Esophagus muscularis mucosa (tissue), 4 donors: Measurements from ENCODE around the gene LIPT2. TPM values are rescaled to one million over a fixed set of nuclear protein-coding genes. Genes with fewer than 3 reads are reported as not detected.
A peak's percentile ranks its signal among the peaks of the same experiment; 100 is the strongest.

Experiments used
- DNase-seq: peaks from one replicate; pipeline ENCODE4 v3.0.0-alpha.2; 2017; ENCODE audit errors: extremely low spot score
- H3K27ac ChIP-seq, 4 donors: fragments of 200-600 bp; sonication (generic); replicated peaks in 1 of 4; 1 replicate in 3 of 4; 2 replicates in 1 of 4; pipeline ENCODE4 v1.5.1; 2016 to 2019; ENCODE audit warnings: mild to moderate bottlenecking in 1 of 4
- H3K27me3 ChIP-seq, 4 donors: fragments of 200-600 bp; sonication (generic); one replicate each; pipeline versions ENCODE4 v1.5.1 to v1.6.0; 2016 to 2019
- H3K36me3 ChIP-seq, 4 donors: fragments of 200-600 bp; sonication (generic); one replicate each; pipeline ENCODE4 v1.5.1; 2016 to 2019
- H3K4me1 ChIP-seq, 4 donors: fragments of 200-600 bp; sonication (generic); one replicate each; pipeline ENCODE4 v1.5.1; 2016 to 2019
- H3K4me3 ChIP-seq, 4 donors: fragments of 200-600 bp; sonication (generic); 1 replicate in 2 of 4; 2 replicates in 2 of 4; pipeline ENCODE4 v1.5.1; 2016 to 2019; ENCODE audit warnings: mild to moderate bottlenecking in 4 of 4, moderate library complexity in 1 of 4
- H3K9me3 ChIP-seq, 4 donors: fragments of 200-600 bp; sonication (generic); 1 replicate in 3 of 4; 2 replicates in 1 of 4; pipeline ENCODE4 v1.5.1; 2016 to 2019
- EP300 ChIP-seq: sonication (generic); formaldehyde crosslinking; IDR thresholded peaks from one replicate; pipeline ENCODE4 v1.6.1; 2017; ENCODE audit warnings: antibody characterized with exemption
- POLR2A ChIP-seq: fragments of 450-650 bp; IDR thresholded peaks from one replicate; pipeline ENCODE4 v1.6.1; 2017; ENCODE audit warnings: antibody characterized with exemption, moderate library complexity, mild to moderate bottlenecking, low read depth
- POLR2AphosphoS5 ChIP-seq, 2 donors: sonication (generic); formaldehyde crosslinking; IDR thresholded peaks; one replicate each; pipeline ENCODE4 v1.6.1; 2017; ENCODE audit warnings: antibody characterized with exemption in 2 of 2
- WGBS: methylation state at CpG from one replicate; pipeline ENCODE4 v1.1.5; 2018; 5-methylcytosine and 5-hydroxymethylcytosine counted together
- intact Hi-C: fragments of 100-400 bp; cut with DNase I; formaldehyde crosslinking; loops from one replicate; pipeline ENCODE4 v1.15.1; 2023
- total RNA-seq, 4 donors: library from RNA; depleted of rRNA; stranded (reverse); fragments of >200 nt; gene quantifications; one replicate each; pipeline versions ENCODE4 v1.1.0 to v1.2.1, GENCODE V29; 2016
- TF ChIP-seq, protein P1 (sequence below), 3 experiments: fragments of 200-600 bp in 2 of 3; fragments of 450-650 bp in 1 of 3; sonication (generic) in 2 of 3; IDR thresholded peaks; one replicate each; pipeline ENCODE4 v1.5.1; 2017 to 2019; ENCODE audit warnings: antibody characterized with exemption in 3 of 3, mild to moderate bottlenecking in 2 of 3, moderate library complexity in 1 of 3

LIPT2 gene
- total RNA-seq, 4 donors from 2014 or later = 2.2 to 6.7 (median 2.7) TPM

DNA sequence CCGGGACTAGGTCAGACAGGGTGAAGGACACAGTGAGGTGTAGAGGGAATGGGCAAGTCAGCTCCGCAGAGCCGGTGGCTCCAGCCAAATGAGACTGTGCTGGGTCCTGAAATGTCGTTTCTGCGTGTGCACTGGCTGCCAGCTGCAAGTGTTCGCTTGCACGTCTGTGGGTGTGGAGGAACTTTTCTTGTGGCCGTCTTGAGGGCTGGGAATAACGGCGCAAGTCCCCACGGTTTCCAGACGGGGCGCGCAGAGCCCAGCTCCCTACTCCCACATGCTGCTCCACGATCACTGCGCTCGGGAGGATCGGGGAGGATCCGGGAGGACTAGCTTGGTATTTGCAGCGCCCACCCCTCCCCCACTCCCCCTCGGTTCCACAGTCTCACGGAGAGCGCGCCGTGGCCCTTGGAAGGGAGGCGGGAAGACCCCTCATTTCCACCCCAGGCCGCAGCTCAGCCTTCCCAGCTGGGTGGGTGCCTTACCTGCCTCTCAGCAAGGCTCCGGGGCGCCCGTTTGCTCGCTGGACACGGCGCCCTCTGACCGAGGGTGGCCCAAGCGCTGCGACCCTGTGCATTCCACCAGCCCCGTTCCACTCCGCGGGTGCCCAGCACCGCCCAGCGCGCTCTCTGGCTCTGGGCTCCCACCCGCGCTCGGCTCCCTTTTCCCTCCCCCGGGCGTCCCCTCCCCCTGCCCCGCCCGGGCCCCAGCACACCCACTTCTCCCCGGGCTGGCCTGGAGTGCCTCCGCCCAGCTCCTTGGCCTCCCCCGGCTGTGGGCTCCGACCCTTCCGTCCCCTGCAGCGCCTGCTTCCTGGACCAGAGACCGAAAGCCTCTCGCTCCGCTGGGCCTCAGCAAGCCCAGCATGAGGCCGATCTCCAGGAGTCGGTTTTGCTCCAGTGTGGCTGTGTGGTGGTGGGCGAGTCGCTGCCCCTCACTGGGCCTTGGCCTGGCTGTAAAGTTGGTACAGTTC, 26.3 kb downstream of the LIPT2 start, which contains the start of gene KCNE3:
TSS of gene KCNE3 (minus strand) at position 634 of the 970 bp plus-strand sequence. CDS start 9,986 bp downstream, outside the sequence.
- DNase-seq = no peak
- Histone ChIP-seq H3K27me3 (peaks cover 0 to under 1% (median 0%) of the 10 kb centered on the region in 4 donors), H3K9me3 (no peaks in the 10 kb centered on the region), H3K4me1 (peaks cover 15 to 19% (median 18%) of the 10 kb centered on the region in 4 donors), H3K36me3 (no peaks in the 10 kb centered on the region), H3K4me3 (peak within 1 kb of the TSS; percentile 61 to 65 (median 62)), H3K27ac (peak within 1 kb of the TSS; percentile 37 to 57 (median 51))
- intact Hi-C loops = no loop called here
- no peak for TF ChIP-seq EP300
- no peak for TF ChIP-seq POLR2A
- TF ChIP-seq, protein P1, sequence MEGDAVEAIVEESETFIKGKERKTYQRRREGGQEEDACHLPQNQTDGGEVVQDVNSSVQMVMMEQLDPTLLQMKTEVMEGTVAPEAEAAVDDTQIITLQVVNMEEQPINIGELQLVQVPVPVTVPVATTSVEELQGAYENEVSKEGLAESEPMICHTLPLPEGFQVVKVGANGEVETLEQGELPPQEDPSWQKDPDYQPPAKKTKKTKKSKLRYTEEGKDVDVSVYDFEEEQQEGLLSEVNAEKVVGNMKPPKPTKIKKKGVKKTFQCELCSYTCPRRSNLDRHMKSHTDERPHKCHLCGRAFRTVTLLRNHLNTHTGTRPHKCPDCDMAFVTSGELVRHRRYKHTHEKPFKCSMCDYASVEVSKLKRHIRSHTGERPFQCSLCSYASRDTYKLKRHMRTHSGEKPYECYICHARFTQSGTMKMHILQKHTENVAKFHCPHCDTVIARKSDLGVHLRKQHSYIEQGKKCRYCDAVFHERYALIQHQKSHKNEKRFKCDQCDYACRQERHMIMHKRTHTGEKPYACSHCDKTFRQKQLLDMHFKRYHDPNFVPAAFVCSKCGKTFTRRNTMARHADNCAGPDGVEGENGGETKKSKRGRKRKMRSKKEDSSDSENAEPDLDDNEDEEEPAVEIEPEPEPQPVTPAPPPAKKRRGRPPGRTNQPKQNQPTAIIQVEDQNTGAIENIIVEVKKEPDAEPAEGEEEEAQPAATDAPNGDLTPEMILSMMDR (IDR thresholded peaks at IDR 0.05) = no peak
- TF ChIP-seq POLR2AphosphoS5 (IDR thresholded peaks at IDR 0.05) = no peak
- 20% methylated on average over 16 of the region's 62 CpGs for WGBS

DNA sequence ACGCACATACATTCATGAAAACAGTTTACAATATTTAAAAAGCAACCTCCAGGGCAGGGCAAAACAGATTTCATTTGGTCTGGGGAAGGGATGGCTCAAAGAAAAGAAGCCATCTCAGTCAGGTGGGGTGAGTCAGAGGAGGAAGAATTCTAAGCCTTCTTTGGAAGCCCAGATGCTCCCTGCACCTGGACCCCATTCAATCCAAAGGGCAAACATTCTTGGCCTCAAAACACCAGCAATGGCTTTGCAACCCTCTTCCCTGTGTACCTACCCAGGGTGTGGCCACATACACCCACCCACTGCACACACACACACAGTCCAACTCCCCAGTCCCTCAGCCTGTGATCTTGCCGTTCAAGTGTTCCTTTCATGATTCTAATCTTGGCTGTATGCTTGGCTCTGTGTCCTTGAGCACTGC, 28.2 kb downstream of the LIPT2 start:
- DNase-seq = no peak
- H3K36me3 ChIP-seq = no peaks in the 10 kb centered on the region
- no peak overlapping the region for H3K27ac ChIP-seq
- 82% methylated on average over 2 of the region's 2 CpGs for WGBS
- H3K4me1 ChIP-seq = peaks cover 15 to 26% (median 25%) of the 10 kb centered on the region in 4 donors
- no peak overlapping the region for H3K4me3 ChIP-seq
- no peak for TF ChIP-seq POLR2AphosphoS5 (IDR thresholded peaks at IDR 0.05)
- no peak for TF ChIP-seq POLR2A
- TF ChIP-seq, protein P1 (IDR thresholded peaks at IDR 0.05) = no peak
- no peak for TF ChIP-seq EP300
- intact Hi-C loops = no loop called here
- no peaks in the 10 kb centered on the region for H3K9me3 ChIP-seq
- H3K27me3 ChIP-seq = no peaks in the 10 kb centered on the region

DNA sequence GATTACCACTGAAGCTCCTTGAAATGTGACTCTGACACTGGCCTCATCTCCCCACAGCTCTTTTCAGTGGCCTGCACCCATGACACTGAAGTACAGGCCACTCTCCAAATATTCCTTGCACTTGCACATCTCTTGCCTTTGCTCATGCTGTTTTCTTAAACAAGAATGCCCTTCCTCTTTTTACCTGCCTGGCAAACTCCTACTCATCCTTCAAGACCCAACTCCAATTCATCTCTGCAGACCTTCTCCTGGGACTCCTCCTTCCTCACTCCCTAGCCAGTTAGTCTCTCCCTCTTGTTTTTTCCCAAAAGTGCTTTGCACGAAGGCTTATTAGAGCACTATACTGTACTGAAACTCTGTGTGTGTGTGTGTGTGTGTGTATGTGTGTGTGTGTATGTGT, 28.8 kb downstream of the LIPT2 start:
- no peak for DNase-seq
- 94% methylated on average over 1 of the region's 1 CpG for WGBS
- no peaks in the 10 kb centered on the region for H3K36me3 ChIP-seq
- intact Hi-C loops = no loop called here
- no peak overlapping the region for H3K27ac ChIP-seq
- H3K9me3 ChIP-seq = no peaks in the 10 kb centered on the region
- peaks cover 15 to 31% (median 29%) of the 10 kb centered on the region in 4 donors for H3K4me1 ChIP-seq
- H3K27me3 ChIP-seq = no peaks in the 10 kb centered on the region
- H3K4me3 ChIP-seq = no peak overlapping the region
- TF ChIP-seq EP300 (no peak), POLR2A (no peak), POLR2AphosphoS5 (IDR thresholded peaks at IDR 0.05) (no peak)
- TF ChIP-seq, protein P1 (IDR thresholded peaks at IDR 0.05) = no peak

DNA sequence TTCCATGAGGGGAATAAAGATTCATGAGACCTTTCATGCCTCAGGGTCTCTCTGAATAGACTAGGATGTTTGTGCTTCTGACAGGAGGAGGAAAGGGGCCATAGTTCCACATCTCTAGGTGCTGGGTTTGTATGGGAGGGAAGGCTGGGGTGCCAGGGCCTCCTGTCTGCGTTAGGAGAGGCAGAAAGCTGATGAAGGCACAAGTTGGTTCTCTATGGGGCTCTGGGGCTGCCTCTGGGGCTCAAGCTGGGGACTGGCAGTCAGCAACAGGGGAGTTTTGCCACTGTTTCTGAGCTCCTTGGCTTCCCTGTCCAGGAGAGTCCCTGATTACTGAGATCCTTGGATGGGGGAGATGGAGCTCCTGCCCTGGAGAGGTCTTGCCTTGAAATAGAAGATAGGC, 30.3 kb downstream of the LIPT2 start:
- Histone ChIP-seq H3K9me3 (no peaks in the 10 kb centered on the region), H3K36me3 (no peaks in the 10 kb centered on the region), H3K4me3 (no peak overlapping the region), H3K27ac (no peak overlapping the region), H3K27me3 (no peaks in the 10 kb centered on the region), H3K4me1 (peaks cover 10 to 31% (median 29%) of the 10 kb centered on the region in 4 donors)
- intact Hi-C loops = no loop called here
- TF ChIP-seq POLR2A = no peak
- TF ChIP-seq, protein P1 (IDR thresholded peaks at IDR 0.05) = no peak
- TF ChIP-seq POLR2AphosphoS5 (IDR thresholded peaks at IDR 0.05) = no peak
- no peak for TF ChIP-seq EP300
- 79% methylated on average over 1 of the region's 1 CpG for WGBS
- no peak for DNase-seq
